ENCODE data around the gene NR1H2.

NR1H2 gene

GRCh38 chr19:50406829-50407228 is 30.6 kb downstream of the NR1H2 start:
- no peak for DNase-seq
- Histone ChIP-seq H3K27me3 (ENCODE audit: insufficient read depth, low read depth, severe bottlenecking) (no peaks in the 10 kb centered on the region), H3K27ac (no peak overlapping the region), H3K4me3 (ENCODE audit: low read depth, low read length) (no peak overlapping the region), H3K36me3 (peaks cover 69% of the 10 kb centered on the region), H3K9me3 (ENCODE audit: severe bottlenecking) (no peaks in the 10 kb centered on the region)
- TF ChIP-seq, protein P1, sequence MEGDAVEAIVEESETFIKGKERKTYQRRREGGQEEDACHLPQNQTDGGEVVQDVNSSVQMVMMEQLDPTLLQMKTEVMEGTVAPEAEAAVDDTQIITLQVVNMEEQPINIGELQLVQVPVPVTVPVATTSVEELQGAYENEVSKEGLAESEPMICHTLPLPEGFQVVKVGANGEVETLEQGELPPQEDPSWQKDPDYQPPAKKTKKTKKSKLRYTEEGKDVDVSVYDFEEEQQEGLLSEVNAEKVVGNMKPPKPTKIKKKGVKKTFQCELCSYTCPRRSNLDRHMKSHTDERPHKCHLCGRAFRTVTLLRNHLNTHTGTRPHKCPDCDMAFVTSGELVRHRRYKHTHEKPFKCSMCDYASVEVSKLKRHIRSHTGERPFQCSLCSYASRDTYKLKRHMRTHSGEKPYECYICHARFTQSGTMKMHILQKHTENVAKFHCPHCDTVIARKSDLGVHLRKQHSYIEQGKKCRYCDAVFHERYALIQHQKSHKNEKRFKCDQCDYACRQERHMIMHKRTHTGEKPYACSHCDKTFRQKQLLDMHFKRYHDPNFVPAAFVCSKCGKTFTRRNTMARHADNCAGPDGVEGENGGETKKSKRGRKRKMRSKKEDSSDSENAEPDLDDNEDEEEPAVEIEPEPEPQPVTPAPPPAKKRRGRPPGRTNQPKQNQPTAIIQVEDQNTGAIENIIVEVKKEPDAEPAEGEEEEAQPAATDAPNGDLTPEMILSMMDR (IDR thresholded peaks at IDR 0.05; ENCODE audit: low read depth, low read length) = no peak

GRCh38 chr19:50409347-50409746 is 33.1 kb downstream of the NR1H2 start:
- no peaks in the 10 kb centered on the region for H3K27me3 ChIP-seq (ENCODE audit: insufficient read depth, low read depth, severe bottlenecking)
- no peaks in the 10 kb centered on the region for H3K9me3 ChIP-seq (ENCODE audit: severe bottlenecking)
- H3K4me3 ChIP-seq (ENCODE audit: low read depth, low read length) = no peak overlapping the region
- no peak overlapping the region for H3K27ac ChIP-seq
- peaks cover 66% of the 10 kb centered on the region for H3K36me3 ChIP-seq
- TF ChIP-seq, protein P1 (IDR thresholded peaks at IDR 0.05; ENCODE audit: low read depth, low read length) = no peak
- DNase-seq = no peak

DNA sequence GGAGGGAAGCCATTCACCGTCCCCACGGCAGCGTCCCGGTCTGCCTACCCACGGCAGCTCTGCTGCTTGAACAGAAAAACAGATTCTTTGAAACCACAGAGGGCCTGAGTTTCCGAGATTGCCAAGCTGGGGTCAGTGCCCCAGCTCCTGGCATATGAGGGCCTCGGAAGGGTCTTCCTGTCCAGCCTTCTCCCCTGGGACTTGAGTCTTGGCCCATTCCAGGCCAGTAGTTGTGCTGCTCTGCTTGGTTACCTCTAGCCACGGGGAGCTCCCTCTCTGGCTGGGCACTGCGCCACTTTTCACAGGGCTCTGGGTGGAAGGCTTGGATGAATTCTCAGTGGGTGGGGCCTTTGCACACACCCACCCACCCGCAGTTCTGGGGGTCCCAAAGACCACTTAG is 33.9 kb downstream of the NR1H2 start:
- TF ChIP-seq, protein P1 (IDR thresholded peaks at IDR 0.05; ENCODE audit: low read depth, low read length) = no peak
- DNase-seq = no peak
- no peaks in the 10 kb centered on the region for H3K9me3 ChIP-seq (ENCODE audit: severe bottlenecking)
- no peak overlapping the region for H3K4me3 ChIP-seq (ENCODE audit: low read depth, low read length)
- H3K36me3 ChIP-seq = peaks cover 65% of the 10 kb centered on the region
- no peak overlapping the region for H3K27ac ChIP-seq
- H3K27me3 ChIP-seq (ENCODE audit: insufficient read depth, low read depth, severe bottlenecking) = no peaks in the 10 kb centered on the region

DNA sequence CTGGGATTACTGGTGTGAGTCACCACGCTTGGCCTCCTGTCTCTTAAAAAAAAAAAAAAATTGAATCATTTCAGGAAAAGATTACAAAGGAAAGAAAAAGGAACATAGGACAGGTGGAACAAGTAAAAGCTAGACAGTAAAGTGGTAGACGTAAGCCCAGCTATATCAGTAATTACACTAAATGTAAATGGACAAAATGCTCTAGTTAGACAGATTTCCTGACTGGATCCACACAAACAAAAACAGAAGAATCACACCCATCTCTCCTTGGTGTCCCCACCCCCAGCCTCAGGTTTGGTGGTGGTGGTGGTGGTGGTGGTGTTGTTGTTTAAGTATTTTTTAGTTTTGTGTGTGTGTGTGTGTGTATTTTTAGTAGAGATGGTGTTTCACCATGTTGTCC is 36.2 kb downstream of the NR1H2 start:
- no peak overlapping the region for H3K27ac ChIP-seq
- no peaks in the 10 kb centered on the region for H3K9me3 ChIP-seq (ENCODE audit: severe bottlenecking)
- no peaks in the 10 kb centered on the region for H3K27me3 ChIP-seq (ENCODE audit: insufficient read depth, low read depth, severe bottlenecking)
- TF ChIP-seq, protein P1 (IDR thresholded peaks at IDR 0.05; ENCODE audit: low read depth, low read length) = no peak
- peaks cover 51% of the 10 kb centered on the region for H3K36me3 ChIP-seq
- H3K4me3 ChIP-seq (ENCODE audit: low read depth, low read length) = no peak overlapping the region
- DNase-seq = no peak

GRCh38 chr19:50413096-50413495 is 36.8 kb downstream of the NR1H2 start:
- no peak overlapping the region for H3K27ac ChIP-seq
- TF ChIP-seq, protein P1 (IDR thresholded peaks at IDR 0.05; ENCODE audit: low read depth, low read length) = no peak
- DNase-seq = no peak
- no peaks in the 10 kb centered on the region for H3K9me3 ChIP-seq (ENCODE audit: severe bottlenecking)
- H3K36me3 ChIP-seq = peaks cover 47% of the 10 kb centered on the region
- H3K27me3 ChIP-seq (ENCODE audit: insufficient read depth, low read depth, severe bottlenecking) = no peaks in the 10 kb centered on the region
- no peak overlapping the region for H3K4me3 ChIP-seq (ENCODE audit: low read depth, low read length)

DNA sequence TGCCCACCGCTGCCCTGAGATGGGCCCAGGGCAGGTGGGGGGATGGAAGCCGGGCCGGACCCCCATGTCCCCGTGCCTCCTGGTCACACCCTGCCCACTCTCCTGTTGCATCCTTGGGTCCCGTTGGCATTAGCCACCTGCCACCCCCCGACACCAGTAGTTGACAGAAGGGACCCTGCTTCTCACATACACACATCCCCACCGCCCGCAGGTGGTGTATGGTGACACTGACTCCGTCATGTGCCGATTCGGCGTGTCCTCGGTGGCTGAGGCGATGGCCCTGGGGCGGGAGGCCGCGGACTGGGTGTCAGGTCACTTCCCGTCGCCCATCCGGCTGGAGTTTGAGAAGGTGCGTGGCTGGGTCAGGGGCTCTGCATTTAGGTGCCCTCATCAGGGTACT is 37.3 kb downstream of the NR1H2 start:
- peaks cover 47% of the 10 kb centered on the region for H3K36me3 ChIP-seq
- TF ChIP-seq, protein P1 (IDR thresholded peaks at IDR 0.05; ENCODE audit: low read depth, low read length) = no peak

More for the DNA sequence above, 37.3 kb downstream of the NR1H2 start:
- Histone ChIP-seq H3K4me3 (ENCODE audit: low read depth, low read length) (no peak overlapping the region), H3K27ac (no peak overlapping the region), H3K27me3 (ENCODE audit: insufficient read depth, low read depth, severe bottlenecking) (no peaks in the 10 kb centered on the region), H3K9me3 (ENCODE audit: severe bottlenecking) (no peaks in the 10 kb centered on the region)
- no peak for DNase-seq
